ENCODE measurements around the gene C3.

C3 gene

DNA sequence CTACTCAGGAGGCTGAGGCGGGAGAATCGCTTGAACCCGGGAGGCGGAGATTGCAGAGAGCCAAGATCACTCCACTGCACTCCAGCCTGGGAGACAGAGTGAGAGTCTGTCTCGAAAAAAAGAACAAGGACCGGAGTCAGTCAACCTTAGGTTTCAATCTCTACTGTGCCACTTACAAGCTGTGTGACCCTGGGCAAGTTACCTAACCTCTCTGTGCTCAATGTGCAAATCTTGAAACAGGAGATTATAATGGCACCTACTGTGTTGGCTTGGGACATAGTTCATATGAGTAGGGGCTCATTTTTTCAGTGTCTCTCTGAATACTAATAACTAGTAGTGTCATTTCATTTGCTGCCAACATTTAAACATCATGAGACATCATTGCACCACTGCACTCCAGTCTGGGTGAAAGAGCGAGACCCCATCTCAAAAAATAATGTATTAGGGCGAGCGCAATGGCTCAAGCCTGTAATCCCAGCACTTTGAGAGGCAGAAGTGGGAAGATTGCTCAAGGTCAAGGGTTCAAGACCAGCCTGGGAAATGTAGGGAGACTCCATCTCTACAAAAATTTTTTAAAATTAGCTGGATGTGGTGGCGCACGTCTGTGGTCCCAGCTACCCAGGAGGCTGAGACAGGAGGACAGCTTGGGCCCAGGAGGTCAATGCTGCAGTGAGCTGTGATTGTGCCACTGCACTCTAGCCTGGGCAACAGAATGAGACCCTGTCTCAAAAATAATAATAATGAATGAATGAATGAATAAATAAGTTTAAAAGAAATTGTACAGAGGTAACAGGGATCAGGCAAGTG, 5.5 kb downstream of the C3 start:
- Histone ChIP-seq H3K4me3 (ENCODE audit: severe bottlenecking) (no peak overlapping the region), H3K27ac (ENCODE audit: poor library complexity, severe bottlenecking) (no peak overlapping the region), H3K36me3 (ENCODE audit: low read depth) (peaks cover 13% of the 10 kb centered on the region), H3K27me3 (ENCODE audit: insufficient read depth, poor library complexity, severe bottlenecking) (no peaks in the 10 kb centered on the region), H3K4me1 (ENCODE audit: insufficient read depth, poor library complexity, severe bottlenecking) (no peaks in the 10 kb centered on the region), H3K9me3 (ENCODE audit: severe bottlenecking) (no peaks in the 10 kb centered on the region)
- TF ChIP-seq, protein P1, sequence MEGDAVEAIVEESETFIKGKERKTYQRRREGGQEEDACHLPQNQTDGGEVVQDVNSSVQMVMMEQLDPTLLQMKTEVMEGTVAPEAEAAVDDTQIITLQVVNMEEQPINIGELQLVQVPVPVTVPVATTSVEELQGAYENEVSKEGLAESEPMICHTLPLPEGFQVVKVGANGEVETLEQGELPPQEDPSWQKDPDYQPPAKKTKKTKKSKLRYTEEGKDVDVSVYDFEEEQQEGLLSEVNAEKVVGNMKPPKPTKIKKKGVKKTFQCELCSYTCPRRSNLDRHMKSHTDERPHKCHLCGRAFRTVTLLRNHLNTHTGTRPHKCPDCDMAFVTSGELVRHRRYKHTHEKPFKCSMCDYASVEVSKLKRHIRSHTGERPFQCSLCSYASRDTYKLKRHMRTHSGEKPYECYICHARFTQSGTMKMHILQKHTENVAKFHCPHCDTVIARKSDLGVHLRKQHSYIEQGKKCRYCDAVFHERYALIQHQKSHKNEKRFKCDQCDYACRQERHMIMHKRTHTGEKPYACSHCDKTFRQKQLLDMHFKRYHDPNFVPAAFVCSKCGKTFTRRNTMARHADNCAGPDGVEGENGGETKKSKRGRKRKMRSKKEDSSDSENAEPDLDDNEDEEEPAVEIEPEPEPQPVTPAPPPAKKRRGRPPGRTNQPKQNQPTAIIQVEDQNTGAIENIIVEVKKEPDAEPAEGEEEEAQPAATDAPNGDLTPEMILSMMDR (IDR thresholded peaks at IDR 0.05; ENCODE audit: poor library complexity, severe bottlenecking), result no peak
- ATAC-seq (ENCODE audit: low read depth) (no peak), DNase-seq (ENCODE audit: low spot score) (no peak)

DNA sequence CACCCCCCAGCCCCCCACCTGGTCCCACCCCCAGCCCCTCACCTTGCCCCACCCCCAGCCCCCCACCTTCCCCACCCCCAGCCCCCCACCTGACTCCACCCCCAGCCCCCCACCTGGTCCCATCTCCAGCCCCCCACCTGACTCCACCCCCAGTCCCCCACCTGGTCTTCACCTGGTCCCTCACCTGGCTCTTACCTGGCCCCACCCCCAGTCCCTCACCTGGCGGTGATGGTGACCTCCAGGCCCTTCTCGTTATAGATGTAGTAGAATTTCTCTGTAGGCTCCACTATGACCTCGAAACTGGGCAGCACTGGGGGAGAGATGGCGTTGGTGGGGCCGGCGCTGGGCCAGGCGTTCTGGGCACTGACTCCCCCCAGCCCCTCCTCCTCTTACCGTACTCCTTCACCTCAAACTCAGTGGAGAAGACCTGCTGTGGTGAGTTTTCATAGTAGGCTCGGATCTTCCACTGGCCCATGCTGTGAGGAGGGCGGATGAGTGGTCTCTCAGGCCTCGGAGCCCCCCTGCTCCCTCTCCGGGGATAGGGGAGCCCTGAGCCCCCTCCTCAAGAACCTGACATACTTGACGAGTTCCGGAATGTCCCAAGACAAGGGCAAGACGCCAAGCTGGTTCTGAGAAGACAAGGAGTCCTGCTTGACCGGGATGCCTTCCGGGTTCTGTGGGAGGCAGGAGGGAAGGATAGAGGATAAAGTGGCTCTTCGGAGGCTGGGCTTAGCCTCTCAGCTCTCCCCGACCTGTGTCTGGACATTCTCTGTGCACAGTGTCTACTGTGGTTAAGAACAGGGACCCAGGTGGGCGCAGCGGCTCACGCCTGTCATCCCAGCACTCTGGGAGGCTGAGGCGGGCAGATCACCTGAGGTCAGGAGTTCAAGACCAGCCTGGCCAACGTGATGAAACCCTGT, 6.4 kb downstream of the C3 start:
- Histone ChIP-seq H3K27me3 (ENCODE audit: insufficient read depth, poor library complexity, severe bottlenecking) (no peaks in the 10 kb centered on the region), H3K9me3 (ENCODE audit: severe bottlenecking) (no peaks in the 10 kb centered on the region), H3K4me3 (ENCODE audit: severe bottlenecking) (no peak overlapping the region), H3K4me1 (ENCODE audit: insufficient read depth, poor library complexity, severe bottlenecking) (no peaks in the 10 kb centered on the region), H3K27ac (ENCODE audit: poor library complexity, severe bottlenecking) (no peak overlapping the region), H3K36me3 (ENCODE audit: low read depth) (peaks cover 13% of the 10 kb centered on the region)
- TF ChIP-seq, protein P1 (IDR thresholded peaks at IDR 0.05; ENCODE audit: poor library complexity, severe bottlenecking), result no peak
- DNase-seq (ENCODE audit: low spot score) (no peak), ATAC-seq (ENCODE audit: low read depth) (no peak)

DNA sequence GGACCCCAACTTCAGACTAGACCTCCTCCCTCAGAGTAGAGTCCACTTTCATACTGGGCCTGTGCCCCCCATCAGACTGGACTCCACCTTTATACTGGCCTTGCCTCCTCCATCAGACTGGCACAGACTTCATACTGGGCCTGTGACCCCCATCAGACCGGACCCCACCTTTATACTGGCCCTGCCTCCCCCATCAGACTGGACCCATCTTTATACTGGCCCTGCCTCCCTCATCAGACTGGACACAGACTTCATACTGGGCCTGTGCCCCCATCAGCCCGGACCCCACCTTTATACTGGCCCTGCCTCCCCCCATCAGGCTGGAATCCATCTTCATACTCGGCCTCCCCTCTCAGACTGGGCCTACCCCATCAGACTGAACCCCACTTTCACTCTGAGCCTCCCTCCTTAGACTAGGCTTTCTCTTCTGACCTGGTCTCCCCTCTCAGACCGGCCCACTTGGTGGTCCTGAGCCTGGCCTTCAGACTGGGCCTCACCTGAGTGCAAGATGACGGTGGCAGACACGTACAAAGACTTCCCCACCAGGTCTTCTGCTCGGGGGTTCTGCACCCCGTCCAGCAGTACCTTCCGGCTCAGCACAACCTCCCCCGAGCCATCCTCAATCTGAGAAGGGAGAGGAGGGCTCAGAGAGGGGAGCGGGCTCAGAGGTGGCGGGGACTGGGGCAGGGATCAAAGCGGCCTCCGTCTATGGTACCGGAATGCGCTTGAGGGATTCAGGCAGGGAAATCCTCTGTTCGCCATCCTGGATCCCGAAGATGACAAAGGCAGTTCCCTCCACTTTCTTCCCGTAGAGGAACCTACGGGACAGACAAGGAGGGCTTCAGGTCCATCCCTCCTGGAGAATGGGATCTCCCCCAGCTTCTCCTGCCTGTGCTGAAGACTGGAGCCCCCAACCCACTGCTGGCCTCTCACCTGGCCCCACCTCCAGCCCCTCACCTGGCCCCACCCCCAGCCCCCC, 7.5 kb downstream of the C3 start:
- peaks cover 10% of the 10 kb centered on the region for H3K36me3 ChIP-seq (ENCODE audit: low read depth)
- no peaks in the 10 kb centered on the region for H3K27me3 ChIP-seq (ENCODE audit: insufficient read depth, poor library complexity, severe bottlenecking)
- H3K4me3 ChIP-seq (ENCODE audit: severe bottlenecking), result no peak overlapping the region
- TF ChIP-seq, protein P1 (IDR thresholded peaks at IDR 0.05; ENCODE audit: poor library complexity, severe bottlenecking), result no peak
- no peak for ATAC-seq (ENCODE audit: low read depth)
- H3K27ac ChIP-seq (ENCODE audit: poor library complexity, severe bottlenecking), result no peak overlapping the region
- no peak for DNase-seq (ENCODE audit: low spot score)
- H3K9me3 ChIP-seq (ENCODE audit: severe bottlenecking), result no peaks in the 10 kb centered on the region
- no peaks in the 10 kb centered on the region for H3K4me1 ChIP-seq (ENCODE audit: insufficient read depth, poor library complexity, severe bottlenecking)

DNA sequence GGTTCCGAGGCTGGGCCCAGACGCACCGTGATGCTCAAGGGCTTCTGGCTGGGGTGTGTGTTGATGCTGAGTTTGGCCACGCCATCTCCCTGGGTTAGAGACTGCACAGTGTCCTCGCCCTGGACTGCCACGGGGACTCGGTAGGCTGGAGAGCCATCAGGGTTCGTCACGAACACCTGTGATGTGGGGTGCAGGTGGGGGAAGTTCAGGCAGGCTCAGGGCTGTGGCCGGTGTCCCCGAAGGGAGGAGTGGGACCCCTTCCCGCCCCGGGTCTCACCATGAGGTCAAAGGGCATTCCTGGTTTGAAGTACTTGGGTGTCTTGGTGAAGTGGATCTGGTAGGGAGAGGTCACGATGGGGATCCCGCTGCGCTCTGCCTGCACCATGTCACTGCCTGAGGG, 8.2 kb downstream of the C3 start:
- DNase-seq (ENCODE audit: low spot score) (no peak), ATAC-seq (ENCODE audit: low read depth) (no peak)
- Histone ChIP-seq H3K27me3 (ENCODE audit: insufficient read depth, poor library complexity, severe bottlenecking) (no peaks in the 10 kb centered on the region), H3K27ac (ENCODE audit: poor library complexity, severe bottlenecking) (no peak overlapping the region), H3K4me3 (ENCODE audit: severe bottlenecking) (no peak overlapping the region), H3K36me3 (ENCODE audit: low read depth) (peaks cover 2% of the 10 kb centered on the region), H3K9me3 (ENCODE audit: severe bottlenecking) (no peaks in the 10 kb centered on the region), H3K4me1 (ENCODE audit: insufficient read depth, poor library complexity, severe bottlenecking) (no peaks in the 10 kb centered on the region)
- TF ChIP-seq, protein P1 (IDR thresholded peaks at IDR 0.05; ENCODE audit: poor library complexity, severe bottlenecking), result no peak

Measured in RWPE2 (cell line).